Gastroesophageal sphincter (tissue), 4 donors: ENCODE data around the gene PDX1. TPM values are rescaled to one million over a fixed set of nuclear protein-coding genes. Genes with fewer than 3 reads are reported as not detected.
A peak's percentile ranks its signal among the peaks of the same experiment; 100 is the strongest.

Experiments
- ATAC-seq: fragments of 150-250 bp; one replicate; pipeline ENCODE4 v1.9.1; 2016; ENCODE audit warnings: mild to moderate bottlenecking, moderate library complexity
- H3K27ac ChIP-seq, 4 donors: fragments of 200-600 bp; sonication (generic) in 3 of 4; 1 replicate in 3 of 4; 2 replicates in 1 of 4; pipeline ENCODE4 v1.5.1; 2016 to 2019
- H3K27me3 ChIP-seq: fragments of 200-600 bp; sonication (generic); one replicate; pipeline ENCODE4 v1.5.1; 2019
- H3K36me3 ChIP-seq, 2 donors: fragments of 200-600 bp; sonication (generic); one replicate each; pipeline ENCODE4 v1.5.1; 2019; ENCODE audit warnings: control low read depth in 1 of 2
- H3K4me1 ChIP-seq, 3 donors: fragments of 200-600 bp; sonication (generic); 1 replicate in 2 of 3; 2 replicates in 1 of 3; pipeline ENCODE4 v1.5.1; 2016 to 2019; ENCODE audit warnings: control low read depth in 2 of 3
- H3K4me3 ChIP-seq, 2 donors: fragments of 200-600 bp; sonication (generic); one replicate each; pipeline ENCODE4 v1.5.1; 2019; ENCODE audit warnings: mild to moderate bottlenecking in 1 of 2, moderate library complexity in 1 of 2
- H3K9me3 ChIP-seq, 3 donors: fragments of 200-600 bp; sonication (generic); one replicate each; pipeline ENCODE4 v1.5.1; 2017 to 2019; ENCODE audit warnings: control low read depth in 2 of 3
- CTCF ChIP-seq, 4 experiments: fragments of 200-600 bp in 2 of 4; fragments of 450-650 bp in 2 of 4; sonication (generic) in 1 of 4; IDR thresholded peaks; one replicate each; pipeline ENCODE4 v1.5.1; 2017 to 2019; ENCODE audit warnings: antibody characterized with exemption in 4 of 4, mild to moderate bottlenecking in 2 of 4, moderate library complexity in 2 of 4
- EP300 ChIP-seq: sonication (generic); formaldehyde crosslinking; IDR thresholded peaks from one replicate; pipeline ENCODE4 v1.6.1; 2017; ENCODE audit warnings: antibody characterized with exemption, mild to moderate bottlenecking
- POLR2A ChIP-seq, 2 donors: fragments of 450-650 bp; IDR thresholded peaks; one replicate each; pipeline ENCODE4 v1.6.1; 2017; ENCODE audit warnings: antibody characterized with exemption in 2 of 2, mild to moderate bottlenecking in 2 of 2, moderate library complexity in 1 of 2
- POLR2AphosphoS5 ChIP-seq: sonication (generic); formaldehyde crosslinking; IDR thresholded peaks from one replicate; pipeline ENCODE4 v1.6.1; 2017; ENCODE audit warnings: antibody characterized with exemption
- WGBS, 2 donors: methylation state at CpG; one replicate each; pipeline ENCODE4 v1.1.5; 2018; ENCODE audit warnings: low coverage in 1 of 2; 5-methylcytosine and 5-hydroxymethylcytosine counted together
- total RNA-seq, 4 donors: library from RNA; depleted of rRNA; stranded (reverse); fragments of >200 nt; gene quantifications; one replicate each; pipeline ENCODE4 v1.1.0, GENCODE V29; 2016

Gene PDX1
- total RNA-seq = not detected

- no peak for TF ChIP-seq CTCF (IDR thresholded peaks at IDR 0.05)
- TF ChIP-seq POLR2AphosphoS5 = no peak
- TF ChIP-seq POLR2A (IDR thresholded peaks at IDR 0.05) = no peak
- Histone ChIP-seq H3K4me3 (peak within 1 kb of the TSS in 1 of 2 donors; percentile 41), H3K27me3 (peaks cover 100% of the 10 kb centered on the region), H3K36me3 (no peaks in the 10 kb centered on the region), H3K4me1 (peaks cover 0 to 69% (median 26%) of the 10 kb centered on the region in 3 donors), H3K9me3 (no peaks in the 10 kb centered on the region), H3K27ac (no peak within 1 kb of the TSS)
- peak; percentile 52 for ATAC-seq
- WGBS, 2 donors = 0% methylated on average over 1 of the region's 76 CpGs; no CpG with 5 or more reads in 1 of the 2 donors
Observed at GRCh38 chr13:27919934-27920676, at the start of gene PDX1. TSS of gene PDX1 (plus strand) at chr13:27920000. CDS start at chr13:27920139, 139 bp downstream.

- H3K36me3 ChIP-seq = no peaks in the 10 kb centered on the region
- H3K4me1 ChIP-seq = no peaks in the 10 kb centered on the region
- H3K27me3 ChIP-seq = peaks cover 54% of the 10 kb centered on the region
- H3K4me3 ChIP-seq = no peak overlapping the region
- no peak overlapping the region for H3K27ac ChIP-seq
- peaks cover 0 to 8% (median 0%) of the 10 kb centered on the region in 3 donors for H3K9me3 ChIP-seq
- ATAC-seq = no peak
- WGBS, 2 donors = 80% methylated on average over 5 of the region's 5 CpGs
- no peak for TF ChIP-seq EP300
- no peak for TF ChIP-seq CTCF (IDR thresholded peaks at IDR 0.05)
- no peak for TF ChIP-seq POLR2A (IDR thresholded peaks at IDR 0.05)
- no peak for TF ChIP-seq POLR2AphosphoS5
Observed at GRCh38 chr13:27878274-27878673, 41.5 kb upstream of the PDX1 start.

GRCh38 chr13:27889471-27889870 lies 30.3 kb upstream of the PDX1 start:
- H3K4me3 ChIP-seq = no peak overlapping the region
- 34 to 37% methylated on average over 5 of the region's 5 CpGs for WGBS, 2 donors
- ATAC-seq = no peak
- no peak overlapping the region for H3K27ac ChIP-seq
- peaks cover 0 to 13% (median 0%) of the 10 kb centered on the region in 3 donors for H3K9me3 ChIP-seq
- peaks cover 25% of the 10 kb centered on the region for H3K27me3 ChIP-seq
- no peaks in the 10 kb centered on the region for H3K36me3 ChIP-seq
- H3K4me1 ChIP-seq = no peaks in the 10 kb centered on the region
- TF ChIP-seq POLR2AphosphoS5 = no peak
- no peak for TF ChIP-seq CTCF (IDR thresholded peaks at IDR 0.05)
- TF ChIP-seq POLR2A (IDR thresholded peaks at IDR 0.05) = no peak
- no peak for TF ChIP-seq EP300

GRCh38 chr13:27896726-27897125 lies 23.1 kb upstream of the PDX1 start:
- H3K4me3 ChIP-seq = no peak overlapping the region
- ATAC-seq = no peak
- no peaks in the 10 kb centered on the region for H3K36me3 ChIP-seq

More at GRCh38 chr13:27896726-27897125, 23.1 kb upstream of the PDX1 start:
- Histone ChIP-seq H3K27ac (no peak overlapping the region), H3K4me1 (no peaks in the 10 kb centered on the region), H3K9me3 (peaks cover 0 to 17% (median 0%) of the 10 kb centered on the region in 3 donors), H3K27me3 (peaks cover 58% of the 10 kb centered on the region)
- no peak for TF ChIP-seq POLR2AphosphoS5
- no peak for TF ChIP-seq EP300
- TF ChIP-seq CTCF (IDR thresholded peaks at IDR 0.05) = no peak
- TF ChIP-seq POLR2A (IDR thresholded peaks at IDR 0.05) = no peak
